GM13976 (cell line): ENCODE data around the gene PTPRJ.

Experiments
- DNase-seq: peaks from one replicate; pipeline ENCODE4 v3.0.0; 2012; ENCODE audit warnings: low spot score
- in situ Hi-C: fragments of 300-500 bp; cut with MboI; formaldehyde crosslinking; loops from one replicate; pipeline ENCODE4 v1.12.0; 2022; ENCODE audit warnings: low sequenced_read_pairs, mixed read lengths, inconsistent platforms; ENCODE audit not compliant: unreplicated experiment
- TF ChIP-seq, protein P1 (sequence below): IDR thresholded peaks from 2 replicates; pipeline ENCODE4 v1.5.1; 2012; ENCODE audit warnings: borderline replicate concordance, mild to moderate bottlenecking; ENCODE audit not compliant: insufficient read depth; ENCODE audit errors: extremely low read depth, missing control alignments, control extremely low read depth

The PTPRJ gene

DNA sequence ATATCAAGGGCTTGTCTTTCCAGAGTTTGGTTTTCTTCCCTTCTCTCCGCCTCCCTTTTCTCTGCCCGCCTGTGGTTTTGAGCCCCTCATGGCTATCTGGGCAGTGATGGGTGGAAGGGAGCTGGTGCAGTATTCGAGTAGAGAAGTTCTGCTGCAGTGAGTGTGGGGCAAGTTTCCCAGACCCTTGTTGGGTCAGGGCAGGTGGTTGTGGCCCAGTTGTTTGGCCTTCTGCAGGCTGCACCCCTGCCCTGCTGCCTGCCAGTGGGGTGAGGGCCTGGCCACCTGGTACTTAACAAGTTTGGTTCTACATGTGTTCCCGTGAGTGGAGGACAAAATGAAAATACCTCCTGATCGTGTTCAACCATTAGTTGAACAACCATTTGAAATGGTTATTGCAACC lies 65.2 kb downstream of the PTPRJ start:
- DNase-seq: no peak
- in situ Hi-C loops: no loop called here
- TF ChIP-seq, protein P1, sequence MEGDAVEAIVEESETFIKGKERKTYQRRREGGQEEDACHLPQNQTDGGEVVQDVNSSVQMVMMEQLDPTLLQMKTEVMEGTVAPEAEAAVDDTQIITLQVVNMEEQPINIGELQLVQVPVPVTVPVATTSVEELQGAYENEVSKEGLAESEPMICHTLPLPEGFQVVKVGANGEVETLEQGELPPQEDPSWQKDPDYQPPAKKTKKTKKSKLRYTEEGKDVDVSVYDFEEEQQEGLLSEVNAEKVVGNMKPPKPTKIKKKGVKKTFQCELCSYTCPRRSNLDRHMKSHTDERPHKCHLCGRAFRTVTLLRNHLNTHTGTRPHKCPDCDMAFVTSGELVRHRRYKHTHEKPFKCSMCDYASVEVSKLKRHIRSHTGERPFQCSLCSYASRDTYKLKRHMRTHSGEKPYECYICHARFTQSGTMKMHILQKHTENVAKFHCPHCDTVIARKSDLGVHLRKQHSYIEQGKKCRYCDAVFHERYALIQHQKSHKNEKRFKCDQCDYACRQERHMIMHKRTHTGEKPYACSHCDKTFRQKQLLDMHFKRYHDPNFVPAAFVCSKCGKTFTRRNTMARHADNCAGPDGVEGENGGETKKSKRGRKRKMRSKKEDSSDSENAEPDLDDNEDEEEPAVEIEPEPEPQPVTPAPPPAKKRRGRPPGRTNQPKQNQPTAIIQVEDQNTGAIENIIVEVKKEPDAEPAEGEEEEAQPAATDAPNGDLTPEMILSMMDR: no peak

DNA sequence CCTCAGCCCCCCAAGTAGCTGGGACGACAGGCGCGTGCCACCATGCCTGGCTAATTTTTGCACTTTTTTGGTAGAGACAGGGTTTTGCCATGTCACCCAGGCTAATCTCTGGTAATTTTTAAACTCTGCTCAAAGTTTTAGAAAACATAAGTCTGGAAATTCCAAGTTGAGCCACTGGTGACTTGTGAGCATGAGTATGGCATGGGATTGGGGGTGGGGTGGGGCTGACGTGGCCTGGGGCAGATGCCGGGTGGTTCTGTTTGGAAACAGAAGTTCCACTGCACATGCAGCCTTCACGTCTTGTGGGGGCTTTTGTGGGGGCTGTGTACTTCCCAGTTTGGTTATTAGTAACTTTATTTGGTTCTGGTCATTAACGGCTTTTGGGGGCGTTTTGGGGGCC lies 67.3 kb downstream of the PTPRJ start:
- in situ Hi-C loops: no loop called here
- TF ChIP-seq, protein P1: no peak
- DNase-seq: no peak

DNA sequence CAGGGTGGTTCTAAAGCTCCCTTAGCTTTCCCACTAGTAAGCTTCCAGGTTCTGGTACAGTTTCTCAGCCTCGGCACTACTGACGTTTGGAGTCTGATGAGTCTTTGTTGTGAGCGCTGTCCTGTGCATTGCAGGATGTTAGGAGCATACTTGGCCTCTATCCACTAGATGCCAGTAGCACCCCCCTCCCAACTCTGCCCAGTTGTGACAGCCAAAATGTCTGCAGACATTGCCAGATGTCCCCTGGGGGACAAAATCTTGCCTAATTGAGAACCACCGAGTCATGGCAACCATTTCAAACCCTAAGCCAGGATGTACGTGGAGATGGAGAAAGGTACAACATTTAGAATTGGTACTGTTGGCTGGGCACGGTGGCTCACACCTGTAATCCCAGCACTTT lies 68.7 kb downstream of the PTPRJ start:
- DNase-seq: no peak
- in situ Hi-C loops: no loop called here
- TF ChIP-seq, protein P1: no peak

DNA sequence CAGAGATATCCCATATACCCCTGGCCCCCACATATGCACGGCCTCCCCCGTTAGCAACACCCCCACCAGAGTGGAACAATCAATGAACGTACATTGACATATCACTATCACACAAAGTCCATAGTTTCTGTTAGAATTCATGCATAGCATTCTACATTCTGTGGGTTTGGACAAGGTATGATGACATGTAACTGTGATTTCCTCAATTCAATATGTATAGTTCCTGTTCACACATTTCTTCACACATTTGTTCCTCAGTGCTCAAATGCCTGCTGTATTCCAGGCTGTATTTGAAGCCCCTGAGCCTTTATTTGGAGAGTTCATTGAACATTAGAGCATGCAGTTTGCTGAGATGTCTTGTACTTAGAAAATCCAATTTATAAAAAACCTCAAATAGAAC lies 69.9 kb downstream of the PTPRJ start:
- no peak for DNase-seq
- TF ChIP-seq, protein P1: no peak
- in situ Hi-C loops: no loop called here

DNA sequence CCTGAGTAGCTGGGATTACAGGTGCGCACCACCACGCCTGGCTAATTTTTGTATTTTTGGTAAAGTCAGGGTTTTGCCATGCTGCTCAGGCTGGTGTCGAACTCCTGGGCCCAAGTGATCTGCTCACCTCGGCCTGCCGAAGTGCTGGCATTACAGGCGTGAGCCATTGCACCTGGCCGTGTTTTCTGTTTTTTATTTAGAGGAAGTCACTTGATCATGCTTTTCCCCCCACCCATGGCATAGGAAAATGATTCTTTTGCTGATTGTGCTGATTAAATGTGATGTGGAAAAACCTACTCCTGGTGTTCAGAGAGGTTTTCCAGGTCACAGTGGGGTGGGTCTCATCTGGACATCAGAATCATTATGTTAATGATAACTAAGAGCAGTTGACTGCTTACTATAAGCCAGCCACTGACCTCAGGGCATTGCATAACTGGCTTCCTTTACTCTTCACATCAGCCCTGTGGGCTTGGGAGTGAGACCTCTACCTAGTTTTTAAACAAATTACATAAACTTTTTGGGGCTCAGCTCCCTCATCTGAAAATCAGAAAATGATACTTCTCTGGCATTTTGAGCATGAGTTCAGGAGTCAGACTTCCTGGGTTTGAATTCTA lies 71.0 kb downstream of the PTPRJ start:
- DNase-seq: no peak
- TF ChIP-seq, protein P1: no peak
- in situ Hi-C loops: no loop called here

DNA sequence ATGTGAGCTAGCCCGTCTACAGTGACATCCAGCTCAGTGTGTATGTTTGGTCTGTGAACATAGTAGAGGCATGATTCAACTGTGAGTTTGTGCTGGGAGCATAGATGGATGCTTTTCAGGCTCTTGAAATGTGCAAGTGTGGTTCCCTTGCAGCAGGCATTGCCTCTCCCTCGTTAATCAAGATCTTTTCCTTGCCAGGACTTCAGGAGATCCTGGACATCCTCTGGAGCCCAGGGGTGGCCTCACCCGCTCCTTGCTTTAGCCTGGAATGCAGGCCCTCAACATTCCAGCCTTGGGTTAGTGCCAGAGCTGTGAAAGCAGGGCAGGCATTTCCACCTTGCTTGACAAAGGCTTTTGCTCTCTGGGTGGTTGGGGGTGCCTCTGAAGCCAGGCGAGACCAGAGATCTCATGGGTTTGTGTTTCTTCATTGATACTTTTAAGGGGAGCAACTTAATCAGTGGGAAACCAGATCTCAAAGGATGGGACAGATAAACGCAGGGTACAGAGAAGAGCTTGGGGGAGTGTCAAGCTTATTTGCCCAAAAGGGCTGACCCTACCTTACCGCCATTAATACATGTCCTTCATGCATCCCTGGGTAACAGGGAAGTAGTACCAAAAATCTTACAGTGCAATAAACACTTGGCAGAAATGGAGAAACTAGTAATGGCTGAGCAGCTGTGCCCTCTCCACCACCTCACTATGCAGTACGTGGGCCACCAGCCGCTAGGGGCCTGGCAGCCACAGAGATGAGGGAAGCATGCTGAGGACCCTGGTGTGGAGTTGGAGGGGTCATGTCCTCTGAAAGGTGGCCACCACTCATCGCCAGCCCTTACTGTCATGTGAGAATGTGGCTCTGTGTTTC lies 72.1 kb downstream of the PTPRJ start:
- TF ChIP-seq, protein P1: no peak
- in situ Hi-C loops: no loop called here
- DNase-seq: no peak
